SK-N-SH (cell line): ENCODE data around the gene WDR26. TPM values are rescaled to one million over a fixed set of nuclear protein-coding genes. Genes with fewer than 3 reads are reported as not detected.
"Not testable (repeated sequence)": the region's sequence is repeated elsewhere in the genome, so short reads cannot be mapped to it uniquely, and the experiment has no call there.

Source experiments
- CTCF ChIA-PET: fragments of 300-600, 350-600 bp; formaldehyde crosslinking; extraction: SDS; loops from one replicate; lab custom pipeline; 2021; lab: Yijun Ruan, JAX
- POLR2A ChIA-PET: fragments of 350-600 bp; sonication (Branson Sonifier 250); formaldehyde crosslinking; extraction: SDS; loops from one replicate; lab custom pipeline; 2020; ENCODE audit warnings: antibody characterized with exemption, inconsistent platforms; lab: Yijun Ruan, JAX
- DNase-seq: peaks from one replicate; pipeline ENCODE4 v3.0.0; 2012
- H2AFZ ChIP-seq: fragments of 200-600 bp; sonication (generic); 2 replicates; pipeline ENCODE4 v1.8.1; 2016; ENCODE audit warnings: antibody characterized with exemption, mild to moderate bottlenecking, low read depth
- H3F3A ChIP-seq: fragments of 200-600 bp; sonication (generic); replicated peaks from 2 replicates; pipeline ENCODE3; 2016; ENCODE audit warnings: antibody characterized with exemption, mild to moderate bottlenecking; ENCODE audit not compliant: insufficient read depth
- H3K27ac ChIP-seq, 2 experiments: fragments of 200-500 bp in 1 of 2; fragments of 200-600 bp in 1 of 2; sonication (Bioruptor generic) in 1 of 2; sonication (generic), shearing (Covaris generic) in 1 of 2; 2 replicates each; pipeline versions ENCODE4 v1.5.1 to v1.6.1; 2014 to 2016; ENCODE audit warnings: low read depth in 2 of 2, inconsistent platforms in 1 of 2, low read length in 1 of 2, mild to moderate bottlenecking in 1 of 2, mixed read lengths in 1 of 2
- H3K27me3 ChIP-seq: fragments of 200-600 bp; sonication (generic), shearing (Covaris generic); 2 replicates; pipeline ENCODE4 v1.6.1; 2016; ENCODE audit warnings: mixed run types; ENCODE audit not compliant: insufficient read depth
- H3K36me3 ChIP-seq, 2 experiments: fragments of 200-500 bp in 1 of 2; fragments of 200-600 bp in 1 of 2; sonication (Bioruptor generic) in 1 of 2; sonication (generic) in 1 of 2; replicated peaks in 1 of 2; 2 replicates each; pipeline versions ENCODE3 to v1.5.1; 2014 to 2016; ENCODE audit warnings: low read length in 1 of 2, mild to moderate bottlenecking in 1 of 2; ENCODE audit not compliant: insufficient read depth in 2 of 2, control insufficient read depth in 1 of 2
- H3K4me1 ChIP-seq, 2 experiments: fragments of 200-500 bp in 1 of 2; fragments of 200-600 bp in 1 of 2; sonication (Bioruptor generic) in 1 of 2; sonication (generic), shearing (Covaris generic) in 1 of 2; 2 replicates each; pipeline versions ENCODE4 v1.5.1 to v1.6.1; 2014 to 2016; ENCODE audit warnings: low read depth in 1 of 2, low read length in 1 of 2, mixed run types in 1 of 2; ENCODE audit not compliant: insufficient read depth in 2 of 2, control insufficient read depth in 1 of 2
- H3K4me2 ChIP-seq: fragments of 200-600 bp; sonication (generic), shearing (Covaris generic); 2 replicates; pipeline ENCODE4 v1.6.1; 2017; ENCODE audit warnings: mixed run types
- H3K4me3 ChIP-seq, 2 experiments: fragments of 200-500 bp in 1 of 2; fragments of 200-600 bp in 1 of 2; sonication (Bioruptor generic) in 1 of 2; sonication (generic), shearing (Covaris generic) in 1 of 2; 2 replicates each; pipeline versions ENCODE4 v1.5.1 to v1.8.1; 2014 to 2016; ENCODE audit warnings: low read depth in 2 of 2, inconsistent platforms in 1 of 2, low read length in 1 of 2, mild to moderate bottlenecking in 1 of 2, mixed read lengths in 1 of 2, moderate library complexity in 1 of 2
- H3K79me2 ChIP-seq: fragments of 200-600 bp; sonication (generic); 2 replicates; pipeline ENCODE4 v1.8.1; 2017; ENCODE audit warnings: mild to moderate bottlenecking; ENCODE audit not compliant: insufficient read depth
- H3K9ac ChIP-seq: fragments of 200-600 bp; sonication (generic); 2 replicates; pipeline ENCODE4 v1.6.1; 2017; ENCODE audit warnings: mixed run types
- H3K9me2 ChIP-seq: fragments of 200-600 bp; sonication (generic); 2 replicates; pipeline ENCODE4 v1.6.1; 2017; ENCODE audit warnings: mixed run types
- H3K9me3 ChIP-seq: fragments of 200-600 bp; sonication (generic); 2 replicates; pipeline ENCODE4 v1.6.1; 2017; ENCODE audit warnings: mixed run types, mild to moderate bottlenecking, moderate library complexity
- H4K20me1 ChIP-seq: fragments of 200-600 bp; sonication (generic); 2 replicates; pipeline ENCODE4 v1.6.1; 2017; ENCODE audit warnings: mild to moderate bottlenecking, mixed run types; ENCODE audit not compliant: insufficient read depth
- CTCF ChIP-seq: fragments of 200-600 bp; sonication (generic); IDR thresholded peaks from 2 replicates; pipeline ENCODE4 v1.6.1; 2017; ENCODE audit warnings: antibody characterized with exemption, mild to moderate bottlenecking, moderate library complexity
- ELF1 ChIP-seq: IDR thresholded peaks from 2 replicates; pipeline ENCODE4 v1.4.0; 2012
- EZH2phosphoT487 ChIP-seq: fragments of 200-600 bp; sonication (generic); IDR thresholded peaks from 2 replicates; pipeline ENCODE4 v1.6.1; 2017; ENCODE audit warnings: low read depth, mixed run types, mild to moderate bottlenecking, antibody characterized with exemption, moderate library complexity, borderline replicate concordance
- FOSL2 ChIP-seq: IDR thresholded peaks from 2 replicates; pipeline ENCODE4 v1.4.0; 2012; ENCODE audit warnings: low read depth, mild to moderate bottlenecking, moderate library complexity, borderline replicate concordance
- FOXJ3 ChIP-seq: sonication (generic); formaldehyde crosslinking; IDR thresholded peaks from 2 replicates; pipeline ENCODE4 v1.5.1; 2020; ENCODE audit warnings: mild to moderate bottlenecking, missing genetic modification reagents
- GABPA ChIP-seq: IDR thresholded peaks from 2 replicates; pipeline ENCODE4 v1.4.0; 2012; ENCODE audit warnings: low read depth, mild to moderate bottlenecking
- JUND ChIP-seq: IDR thresholded peaks from 2 replicates; pipeline ENCODE4 v1.4.0; 2012
- MAX ChIP-seq: IDR thresholded peaks from 2 replicates; pipeline ENCODE4 v1.4.0; 2012; ENCODE audit warnings: low read depth
- MEF2A ChIP-seq: IDR thresholded peaks from 2 replicates; pipeline ENCODE4 v1.4.0; 2012; ENCODE audit warnings: low read depth, borderline replicate concordance
- NFIC ChIP-seq: IDR thresholded peaks from 2 replicates; pipeline ENCODE4 v1.4.0; 2012; ENCODE audit warnings: borderline replicate concordance
- PBX3 ChIP-seq: IDR thresholded peaks from 2 replicates; pipeline ENCODE4; 2012
- RAD21 ChIP-seq: IDR thresholded peaks from 2 replicates; pipeline ENCODE4 v1.6.1; 2012; ENCODE audit warnings: mild to moderate bottlenecking, low read length
- RFX5 ChIP-seq: IDR thresholded peaks from 2 replicates; pipeline ENCODE4 v1.6.1; 2012; ENCODE audit warnings: mild to moderate bottlenecking, improper control_type of control experiment, low read length
- RXRA ChIP-seq: IDR thresholded peaks from 2 replicates; pipeline ENCODE4 v1.4.0; 2012; ENCODE audit warnings: low read depth, mild to moderate bottlenecking, borderline replicate concordance
- SIN3A ChIP-seq: IDR thresholded peaks from 2 replicates; pipeline ENCODE4 v1.6.1; 2012; ENCODE audit warnings: low read depth, mild to moderate bottlenecking, low read length, moderate library complexity, borderline replicate concordance
- SMC3 ChIP-seq: IDR thresholded peaks from 2 replicates; pipeline ENCODE4 v1.6.1; 2012; ENCODE audit warnings: low read depth, low read length, improper control_type of control experiment
- TCF12 ChIP-seq: IDR thresholded peaks from 2 replicates; pipeline ENCODE4 v1.4.0; 2012
- USF2 ChIP-seq: fragments of 150-350 bp; IDR thresholded peaks from 2 replicates; pipeline ENCODE4 v1.6.1; 2017; ENCODE audit warnings: antibody characterized with exemption, low read length, low read depth, borderline replicate concordance
- WGBS: methylation state at CpG from one replicate; pipeline ENCODE4 v1.1.6; 2017; ENCODE audit warnings: low lambda C conversion rate; 5-methylcytosine and 5-hydroxymethylcytosine counted together
- polyA plus RNA-seq, 3 experiments: library from polyadenylated mRNA; depleted of rRNA; stranded (reverse); fragments of >200 nt; gene quantifications; 2 replicates each; pipeline ENCODE4 v1.2.3, GENCODE V29; 2012

The WDR26 gene
- polyA plus RNA-seq, 1 of the 3 experiments (the other 2 are of a cell fraction), result 21.2 TPM

- no peak for TF ChIP-seq CTCF
- TF ChIP-seq, all 33 proteins: peak for 0
Measured at GRCh38 chr1:224429616-224430326, 4.8 kb downstream of the WDR26 start (continued).

GRCh38 chr1:224428713-224429112, 5.9 kb downstream of the WDR26 start:
- ChIA-PET POLR2A (interaction anchor here (0.6 kb wide), 1 partner anchor 72 kb away, joined by 3 read pairs; no protein-coding TSS in a partner anchor), CTCF (interaction anchor here (0.9 kb wide), 1 partner anchor 29 kb away, joined by 3 read pairs; no protein-coding TSS in a partner anchor)
- H3K4me1 ChIP-seq, result peaks cover 28 to 34% of the 10 kb centered on the region in 2 experiments
- whole genome bisulfite sequencing, result 98% methylated on average over 7 of the region's 7 CpGs
- peaks cover 60% of the 10 kb centered on the region for H4K20me1 ChIP-seq
- not testable (repeated sequence) for H3K9ac ChIP-seq, H3K9me3 ChIP-seq, DNase-seq, H3K27me3 ChIP-seq, H3K9me2 ChIP-seq, H3K4me2 ChIP-seq, H3K4me3 ChIP-seq, H2AFZ ChIP-seq
- H3K36me3 ChIP-seq, result peaks cover 68 to 78% of the 10 kb centered on the region in 2 experiments
- peaks cover 90% of the 10 kb centered on the region for H3K79me2 ChIP-seq
- peaks cover 48% of the 10 kb centered on the region for H3F3A ChIP-seq
- peak overlapping the region in 1 of 2 experiments; percentile 81; a peak in 2 of 4 replicates for H3K27ac ChIP-seq

- Histone ChIP-seq H3K9me2 (no peaks in the 10 kb centered on the region), H4K20me1 (peaks cover 50% of the 10 kb centered on the region), H3K9ac (peak overlapping the region; percentile 34; the same call in 1 of the 2 replicates), H3K27me3 (no peaks in the 10 kb centered on the region), H2AFZ (no peak overlapping the region), H3K79me2 (peaks cover 88% of the 10 kb centered on the region), H3K4me3 (no peak overlapping the region), H3K36me3 (peaks cover 79 to 87% of the 10 kb centered on the region in 2 experiments), H3K4me2 (peak overlapping the region; percentile 42; the same call in 1 of the 2 replicates), H3F3A (peaks cover 44% of the 10 kb centered on the region), H3K4me1 (peaks cover 28 to 30% of the 10 kb centered on the region in 2 experiments; a peak in 3 of 4 replicates), H3K9me3 (no peaks in the 10 kb centered on the region), H3K27ac (peak overlapping the region in 1 of 2 experiments; percentile 81; a peak in 3 of 4 replicates)
- POLR2A ChIA-PET, result interaction anchor here (0.6 kb wide), 1 partner anchor 30 kb away, joined by 3 read pairs; no protein-coding TSS in a partner anchor
- 91% methylated on average over 1 of the region's 1 CpG for WGBS
- CTCF ChIA-PET, result no interaction called here
- no peak for DNase-seq
- TF ChIP-seq RXRA (no peak), GABPA (no peak), RFX5 (no peak), ELF1 (no peak), USF2 (no peak), FOSL2 (peak; percentile 68; the same call in 1 of the 2 replicates), EZH2phosphoT487 (no peak), TCF12 (peak; percentile 55; the same call in 1 of the 2 replicates), MEF2A (peak; percentile 38; the same call in 1 of the 2 replicates), PBX3 (0 out of 2 replicates have a peak, but pooled peaks have one; percentile 12), SIN3A (no peak), JUND (peak; percentile 75), RAD21 (no peak), FOXJ3 (no peak), CTCF (no peak), SMC3 (no peak), MAX (peak; percentile 28; the same call in 1 of the 2 replicates), NFIC (peak; percentile 71; the same call in 1 of the 2 replicates)
Measured at GRCh38 chr1:224427346-224427745, 7.3 kb downstream of the WDR26 start.
